Stimulated activated naive B cell treated with anti-CD40 and anti-IgM and Interleukin-4, amounts not matched to agents 10 μg/mL and 1 μg/mL and 100 μg/mL, for 72 hours (primary cell): ENCODE results near the gene MAST4.
"Not testable (repeated sequence)": the region's sequence is repeated elsewhere in the genome, so short reads cannot be mapped to it uniquely, and the experiment has no call there.

Experiments used
- ATAC-seq, 2 donors: fragments of 150-1000 bp; cut with Tn5 transposase; replicated peaks; 2 replicates each; pipeline ENCODE4 v1.10.0; 2021; ENCODE audit warnings: moderate library complexity in 1 of 2
- DNase-seq: peaks from one replicate; pipeline ENCODE4 v3.0.0; 2021
- H3K27ac Mint-ChIP-seq: one replicate; pipeline ENCODE4 v1.8.0; 2022; ENCODE audit warnings: mild to moderate bottlenecking, mixed read lengths
- H3K27me3 Mint-ChIP-seq, 2 donors: one replicate each; pipeline ENCODE4 v1.8.0; 2022; ENCODE audit warnings: mixed read lengths in 2 of 2
- H3K36me3 Mint-ChIP-seq, 2 donors: one replicate each; pipeline ENCODE4 v1.8.0; 2022; ENCODE audit warnings: mixed read lengths in 2 of 2, mild to moderate bottlenecking in 1 of 2
- H3K4me1 Mint-ChIP-seq, 2 donors: one replicate each; pipeline ENCODE4 v1.8.0; 2022; ENCODE audit warnings: mixed read lengths in 2 of 2, mild to moderate bottlenecking in 1 of 2
- H3K4me3 Mint-ChIP-seq, 2 donors: one replicate each; pipeline ENCODE4 v1.8.0; 2022; ENCODE audit warnings: mild to moderate bottlenecking in 2 of 2, mixed read lengths in 2 of 2, moderate library complexity in 1 of 2
- H3K9me3 Mint-ChIP-seq, 2 donors: one replicate each; pipeline ENCODE4 v1.8.0; 2022; ENCODE audit warnings: mixed read lengths in 2 of 2, mild to moderate bottlenecking in 1 of 2

MAST4 gene

GRCh38 chr5:67119010-67119409, 522.8 kb downstream of the MAST4 start:
- Mint-ChIP-seq H3K36me3 (peaks cover 4 to 7% of the 10 kb centered on the region in 2 donors), H3K27me3 (no peaks in the 10 kb centered on the region), H3K27ac (peak overlapping the region; percentile 16), H3K4me3 (no peak overlapping the region), H3K4me1 (peaks cover 4 to 7% of the 10 kb centered on the region in 2 donors), H3K9me3 (no peaks in the 10 kb centered on the region)
- no peak for DNase-seq
- no peak for ATAC-seq

GRCh38 chr5:67120032-67120431, 523.8 kb downstream of the MAST4 start:
- DNase-seq: no peak
- H3K27me3 Mint-ChIP-seq: no peaks in the 10 kb centered on the region
- no peak overlapping the region for H3K4me3 Mint-ChIP-seq
- peaks cover 4 to 7% of the 10 kb centered on the region in 2 donors for H3K4me1 Mint-ChIP-seq
- H3K9me3 Mint-ChIP-seq: no peaks in the 10 kb centered on the region
- peaks cover 4 to 7% of the 10 kb centered on the region in 2 donors for H3K36me3 Mint-ChIP-seq
- no peak overlapping the region for H3K27ac Mint-ChIP-seq
- no peak for ATAC-seq

DNA sequence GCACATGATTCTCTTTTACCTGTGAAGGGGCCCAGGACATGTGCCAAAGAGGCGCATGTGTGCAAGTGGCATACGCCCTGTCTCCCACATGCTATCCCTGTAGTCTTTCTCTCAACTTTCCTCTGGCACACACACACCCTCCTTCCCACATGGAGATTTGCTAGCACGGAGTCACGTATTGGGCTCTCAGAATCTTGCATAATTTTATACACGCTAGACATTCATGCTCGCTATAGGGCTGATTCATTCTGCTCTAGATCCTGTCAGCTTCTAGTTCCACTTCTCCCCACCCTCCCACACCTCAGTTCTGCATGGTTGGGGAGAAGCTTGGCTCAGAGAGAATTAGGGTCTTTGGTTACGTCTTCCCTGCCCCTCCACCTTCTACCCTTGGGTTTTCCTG, 527.6 kb downstream of the MAST4 start:
- H3K27me3 Mint-ChIP-seq: no peaks in the 10 kb centered on the region
- peaks cover 8 to 20% of the 10 kb centered on the region in 2 donors for H3K36me3 Mint-ChIP-seq
- no peak for DNase-seq
- H3K4me1 Mint-ChIP-seq: peaks cover 5 to 7% of the 10 kb centered on the region in 2 donors
- peak; percentile 38 to 48 for ATAC-seq
- no peak overlapping the region for H3K27ac Mint-ChIP-seq
- H3K4me3 Mint-ChIP-seq: no peak overlapping the region
- peaks cover 5 to 8% of the 10 kb centered on the region in 2 donors for H3K9me3 Mint-ChIP-seq

DNA sequence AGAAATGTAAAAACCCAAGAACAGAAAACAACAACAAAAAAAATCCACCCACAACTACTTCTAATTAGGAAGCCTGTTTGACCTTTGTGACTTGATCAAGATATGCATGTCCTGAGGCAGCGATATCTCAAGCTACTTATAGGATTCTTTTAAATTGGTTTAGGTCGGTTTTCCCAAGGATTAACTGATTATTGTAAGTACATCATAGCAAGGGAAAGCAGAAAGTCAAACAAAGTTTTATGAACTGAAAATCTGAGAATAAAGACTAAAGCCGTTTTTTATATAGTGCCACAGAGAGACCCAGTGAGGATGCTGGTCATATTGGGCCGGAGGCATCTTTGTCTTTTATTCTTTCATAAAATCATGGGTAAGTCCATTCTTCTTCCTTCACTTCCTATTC, 528.4 kb downstream of the MAST4 start:
- H3K27ac Mint-ChIP-seq: no peak overlapping the region
- no peaks in the 10 kb centered on the region for H3K27me3 Mint-ChIP-seq
- no peak for ATAC-seq
- peaks cover 5 to 17% of the 10 kb centered on the region in 2 donors for H3K36me3 Mint-ChIP-seq
- peaks cover 5 to 8% of the 10 kb centered on the region in 2 donors for H3K9me3 Mint-ChIP-seq
- DNase-seq: no peak
- no peak overlapping the region for H3K4me3 Mint-ChIP-seq
- peaks cover 5 to 7% of the 10 kb centered on the region in 2 donors for H3K4me1 Mint-ChIP-seq

DNA sequence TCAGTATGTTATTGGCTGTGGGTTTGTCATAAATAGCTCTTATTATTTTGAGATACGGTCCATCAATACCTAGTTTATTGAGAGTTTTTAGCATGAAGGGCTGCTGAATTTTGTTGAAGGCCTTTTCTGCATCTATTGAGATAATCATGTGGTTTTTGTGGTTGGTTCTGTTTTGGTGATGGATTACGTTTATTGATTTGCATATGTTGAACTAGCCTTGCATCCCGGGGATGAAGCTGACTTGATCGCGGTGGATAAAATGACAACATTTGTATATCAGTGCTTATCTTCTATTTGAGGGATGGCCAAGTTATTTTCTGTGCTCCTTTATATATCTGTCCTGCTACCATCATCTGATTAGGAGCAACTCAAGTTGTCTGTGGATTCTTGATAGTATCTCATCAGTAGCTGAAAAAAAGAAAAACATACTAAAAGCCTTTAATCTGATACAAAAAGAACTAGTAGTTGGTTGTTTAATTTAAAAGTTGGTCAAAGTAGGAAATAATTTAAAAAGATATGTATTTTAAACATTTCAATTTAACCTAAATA, 531.2 kb downstream of the MAST4 start:
- DNase-seq, H3K27ac Mint-ChIP-seq, H3K9me3 Mint-ChIP-seq, H3K27me3 Mint-ChIP-seq, ATAC-seq, H3K4me1 Mint-ChIP-seq, H3K4me3 Mint-ChIP-seq: not testable (repeated sequence)
- peaks cover 5 to 17% of the 10 kb centered on the region in 2 donors for H3K36me3 Mint-ChIP-seq

GRCh38 chr5:67129768-67130167, 533.6 kb downstream of the MAST4 start:
- Mint-ChIP-seq H3K27me3 (no peaks in the 10 kb centered on the region), H3K4me3 (no peak overlapping the region), H3K9me3 (peaks cover 5 to 8% of the 10 kb centered on the region in 2 donors), H3K36me3 (peaks cover 5 to 17% of the 10 kb centered on the region in 2 donors), H3K27ac (no peak overlapping the region), H3K4me1 (peaks cover 0 to 2% of the 10 kb centered on the region in 2 donors)
- no peak for ATAC-seq
- DNase-seq: no peak

DNA sequence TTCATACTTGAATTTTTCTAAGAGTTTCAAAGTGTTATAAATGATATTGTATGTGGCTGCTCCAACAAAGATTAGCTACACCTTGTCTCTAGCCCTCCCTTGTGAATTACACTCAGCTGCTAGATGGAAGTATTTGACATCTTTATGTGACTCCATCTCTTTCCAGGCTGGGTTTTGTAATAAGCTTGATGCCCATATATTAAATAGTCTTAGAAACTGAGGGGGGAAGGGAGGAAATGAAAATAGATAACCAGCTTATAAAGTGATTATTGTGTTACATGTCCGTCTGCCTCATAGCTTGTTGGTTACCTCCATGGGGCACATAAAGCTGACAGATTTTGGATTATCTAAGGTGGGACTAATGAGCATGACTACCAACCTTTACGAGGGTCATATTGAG, 537.0 kb downstream of the MAST4 start:
- no peak for DNase-seq
- Mint-ChIP-seq H3K27ac (no peak overlapping the region), H3K4me3 (no peak overlapping the region), H3K9me3 (no peaks in the 10 kb centered on the region), H3K4me1 (no peaks in the 10 kb centered on the region), H3K27me3 (no peaks in the 10 kb centered on the region), H3K36me3 (peaks cover 1 to 3% of the 10 kb centered on the region in 2 donors)
- no peak for ATAC-seq

GRCh38 chr5:67133776-67134175, 537.6 kb downstream of the MAST4 start:
- peaks cover 0 to 1% of the 10 kb centered on the region in 2 donors for H3K36me3 Mint-ChIP-seq
- no peaks in the 10 kb centered on the region for H3K27me3 Mint-ChIP-seq

DNA sequence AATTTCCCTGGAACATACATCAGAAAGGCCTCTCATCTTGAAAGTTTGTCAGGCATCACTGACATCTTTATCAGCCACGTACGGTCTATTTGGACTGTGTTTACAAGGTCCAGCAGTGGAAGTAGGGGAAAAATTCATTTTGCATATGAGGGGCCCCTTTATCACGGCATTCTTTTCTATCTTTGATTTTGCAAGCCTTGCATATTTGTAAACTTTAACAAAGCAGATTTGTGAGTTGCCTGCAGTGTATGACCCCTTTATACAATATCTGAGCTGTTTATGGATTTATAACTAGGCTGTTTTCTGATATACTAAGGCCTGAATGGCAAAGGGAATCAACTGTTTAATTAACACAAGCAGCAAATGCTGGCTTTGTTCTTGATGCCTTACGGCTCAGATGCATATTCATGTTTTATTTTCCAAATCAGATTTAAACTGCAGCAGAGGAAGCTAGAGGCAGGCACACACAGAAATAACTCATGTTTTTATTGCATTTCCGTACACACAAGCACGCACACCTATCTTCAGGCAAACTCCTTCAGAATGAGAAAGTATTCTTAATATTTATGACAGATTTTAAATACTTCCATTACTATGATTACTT, 539.3 kb downstream of the MAST4 start:
- DNase-seq: no peak
- Mint-ChIP-seq H3K27ac (no peak overlapping the region), H3K4me1 (no peaks in the 10 kb centered on the region), H3K4me3 (no peak overlapping the region), H3K27me3 (no peaks in the 10 kb centered on the region), H3K9me3 (no peaks in the 10 kb centered on the region), H3K36me3 (peaks cover 0 to 1% of the 10 kb centered on the region in 2 donors)
- ATAC-seq: no peak

More at GRCh38 chr5:67133776-67134175, 537.6 kb downstream of the MAST4 start:
- ATAC-seq: no peak
- Mint-ChIP-seq H3K9me3 (no peaks in the 10 kb centered on the region), H3K4me3 (no peak overlapping the region), H3K4me1 (no peaks in the 10 kb centered on the region), H3K27ac (no peak overlapping the region)
- DNase-seq: no peak

- Mint-ChIP-seq H3K9me3 (no peaks in the 10 kb centered on the region), H3K36me3 (peaks cover 5 to 7% of the 10 kb centered on the region in 2 donors), H3K27ac (no peak overlapping the region), H3K4me1 (no peaks in the 10 kb centered on the region), H3K4me3 (no peak overlapping the region), H3K27me3 (no peaks in the 10 kb centered on the region)
- DNase-seq (no peak), ATAC-seq (no peak)
These were observed 542.8 kb downstream of the MAST4 start for GRCh38 chr5:67139030-67139429.

DNA sequence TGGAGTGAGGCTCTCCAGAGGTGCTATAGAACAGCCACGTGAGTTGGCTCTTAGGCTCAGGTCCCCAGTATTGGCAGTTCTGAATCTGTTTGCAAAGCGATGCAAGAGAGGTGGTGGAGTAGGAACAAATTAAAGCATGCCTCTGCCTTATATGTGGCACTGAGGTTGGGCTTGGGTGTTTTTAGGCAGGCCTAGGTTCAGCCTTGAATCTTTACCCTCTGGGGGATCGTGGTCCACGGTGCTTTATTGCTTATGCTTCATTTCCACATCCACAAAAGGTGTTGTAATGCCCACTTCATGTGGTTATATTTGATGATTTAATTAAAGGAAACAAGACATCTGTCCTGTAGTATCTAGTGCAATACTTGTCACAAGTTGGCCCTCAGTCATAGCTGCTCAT, 544.2 kb downstream of the MAST4 start:
- Mint-ChIP-seq H3K4me3 (no peak overlapping the region), H3K27ac (no peak overlapping the region), H3K9me3 (no peaks in the 10 kb centered on the region), H3K36me3 (peaks cover 7 to 9% of the 10 kb centered on the region in 2 donors), H3K4me1 (no peaks in the 10 kb centered on the region), H3K27me3 (no peaks in the 10 kb centered on the region)
- DNase-seq: no peak
- no peak for ATAC-seq

DNA sequence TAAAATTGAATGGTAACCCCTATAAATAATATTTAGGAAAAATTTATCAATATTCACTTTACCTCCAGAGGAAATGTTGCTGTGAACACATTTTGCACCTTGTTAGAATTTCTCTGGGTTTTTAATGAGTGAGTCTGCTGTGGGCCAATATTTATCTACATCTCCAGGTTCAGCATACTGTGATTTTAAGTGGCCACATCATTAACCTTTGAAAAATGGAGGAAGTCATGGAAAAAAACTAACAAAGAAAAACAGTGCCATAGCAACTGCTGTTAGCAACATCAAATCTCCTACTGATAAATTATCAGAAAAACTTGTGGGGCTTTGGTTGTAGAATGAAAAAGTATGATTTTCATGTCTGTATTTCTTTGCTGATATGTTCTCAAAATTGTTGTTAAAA, 545.5 kb downstream of the MAST4 start:
- H3K36me3 Mint-ChIP-seq: peaks cover 6 to 10% of the 10 kb centered on the region in 2 donors

GRCh38 chr5:67142816-67143215, 546.6 kb downstream of the MAST4 start:
- Mint-ChIP-seq H3K9me3 (no peaks in the 10 kb centered on the region), H3K4me1 (no peaks in the 10 kb centered on the region), H3K27ac (no peak overlapping the region), H3K36me3 (peaks cover 6 to 10% of the 10 kb centered on the region in 2 donors), H3K27me3 (no peaks in the 10 kb centered on the region), H3K4me3 (no peak overlapping the region)
- no peak for ATAC-seq
- DNase-seq: no peak

More for the DNA sequence above, 545.5 kb downstream of the MAST4 start:
- Mint-ChIP-seq H3K27ac (no peak overlapping the region), H3K27me3 (no peaks in the 10 kb centered on the region), H3K9me3 (no peaks in the 10 kb centered on the region), H3K4me3 (no peak overlapping the region), H3K4me1 (no peaks in the 10 kb centered on the region)
- no peak for DNase-seq
- no peak for ATAC-seq

DNA sequence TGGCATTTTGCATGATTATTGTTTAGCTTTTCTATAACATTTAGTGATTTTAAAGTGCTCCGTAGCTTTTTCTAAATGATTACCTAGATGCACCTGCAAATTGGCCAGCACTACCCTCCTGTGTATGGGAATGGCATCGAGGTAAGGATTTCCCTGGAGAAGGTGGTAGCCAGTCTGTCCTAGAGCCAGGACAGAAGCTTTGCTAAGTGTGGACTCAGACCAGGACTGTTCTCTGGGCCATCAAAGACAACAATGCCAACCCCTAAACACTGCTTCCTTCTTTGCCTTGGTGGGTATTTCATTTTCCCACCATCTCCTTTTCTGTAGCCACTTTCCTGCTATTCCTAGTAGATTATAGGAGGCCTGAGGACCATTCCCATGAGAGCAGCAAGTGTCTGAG, 547.4 kb downstream of the MAST4 start:
- no peaks in the 10 kb centered on the region for H3K4me1 Mint-ChIP-seq
- H3K27ac Mint-ChIP-seq: no peak overlapping the region
- H3K4me3 Mint-ChIP-seq: no peak overlapping the region
- DNase-seq: no peak
- H3K27me3 Mint-ChIP-seq: no peaks in the 10 kb centered on the region
- H3K9me3 Mint-ChIP-seq: no peaks in the 10 kb centered on the region
- H3K36me3 Mint-ChIP-seq: peaks cover 6 to 10% of the 10 kb centered on the region in 2 donors
- ATAC-seq: no peak

DNA sequence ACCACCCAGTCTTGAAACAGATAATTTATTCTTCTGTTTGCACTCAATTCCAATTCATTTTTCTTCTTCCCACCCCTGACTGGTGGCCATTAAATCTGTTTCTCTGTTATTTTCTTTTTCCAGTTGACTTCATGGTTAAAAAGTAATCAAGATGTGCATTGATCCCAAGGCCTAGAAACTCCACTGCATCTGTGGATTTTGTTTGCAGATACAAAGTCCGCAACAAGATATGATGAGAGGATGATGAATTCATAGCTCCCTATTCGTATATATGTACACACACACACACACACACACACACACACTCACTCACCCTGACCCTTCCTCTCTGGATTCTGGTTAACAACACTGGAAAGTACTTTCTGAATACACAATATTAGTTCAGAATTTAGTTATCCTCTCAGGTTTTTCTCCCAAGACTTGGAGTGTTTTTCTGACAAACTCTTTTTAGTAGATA, 548.0 kb downstream of the MAST4 start:
- H3K36me3 Mint-ChIP-seq: peaks cover 6 to 10% of the 10 kb centered on the region in 2 donors
- ATAC-seq: no peak
- no peaks in the 10 kb centered on the region for H3K9me3 Mint-ChIP-seq
- H3K4me3 Mint-ChIP-seq: no peak overlapping the region
- H3K4me1 Mint-ChIP-seq: no peaks in the 10 kb centered on the region
- no peaks in the 10 kb centered on the region for H3K27me3 Mint-ChIP-seq
- H3K27ac Mint-ChIP-seq: no peak overlapping the region
- DNase-seq: no peak
